Stimulated activated CD8-positive, alpha-beta memory T cell treated with anti-CD3 and anti-CD28 coated beads, Interleukin-12 subunit alpha, Interleukin-12 subunit beta, amount 100 ng/mL, for 4 hours (primary cell): ENCODE results near the gene SLC6A19.
"Not testable (repeated sequence)": the region's sequence is repeated elsewhere in the genome, so short reads cannot be mapped to it uniquely, and the experiment has no call there.

Experiments
- DNase-seq: peaks from one replicate; pipeline ENCODE4 v3.0.0-alpha.2; 2020; ENCODE audit warnings: low read depth

SLC6A19 gene

DNA sequence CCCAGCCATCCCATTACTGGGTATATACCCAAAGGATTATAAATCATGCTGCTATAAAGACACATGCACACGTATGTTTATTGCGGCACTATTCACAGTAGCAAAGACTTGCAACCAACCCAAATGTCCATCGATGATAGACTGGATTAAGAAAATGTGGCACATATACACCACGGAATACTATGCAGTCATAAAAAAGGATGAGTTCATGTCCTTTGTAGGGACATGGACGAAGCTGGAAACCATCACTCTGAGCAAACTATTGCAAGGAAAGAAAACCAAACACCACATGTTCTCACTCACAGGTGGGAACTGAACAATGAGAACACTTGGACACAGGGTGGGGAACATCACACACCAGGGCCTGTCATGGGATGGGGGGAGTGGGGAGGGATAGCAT, 66.1 kb downstream of the SLC6A19 start:
- not testable (repeated sequence) for DNase-seq

DNA sequence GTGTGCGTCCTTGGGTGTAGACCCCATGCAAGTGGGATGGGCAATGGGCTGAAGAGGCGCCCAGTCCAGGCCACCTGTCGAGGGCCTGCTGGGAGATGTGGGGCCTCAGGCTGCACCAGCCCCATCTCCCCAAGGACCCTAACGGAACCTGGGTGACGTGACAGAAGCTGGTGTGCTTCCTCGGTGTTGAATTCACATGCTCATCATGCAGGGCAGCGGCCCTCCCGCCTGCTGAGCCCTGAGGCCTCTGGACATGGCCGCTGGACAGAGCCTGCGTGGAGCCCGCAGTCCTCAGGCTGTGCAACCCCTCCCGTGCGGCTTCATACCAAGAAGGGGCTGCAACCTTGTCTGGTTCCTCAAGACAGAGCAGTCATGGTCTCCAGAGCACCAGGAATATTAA, 66.7 kb downstream of the SLC6A19 start:
- DNase-seq: no peak

DNA sequence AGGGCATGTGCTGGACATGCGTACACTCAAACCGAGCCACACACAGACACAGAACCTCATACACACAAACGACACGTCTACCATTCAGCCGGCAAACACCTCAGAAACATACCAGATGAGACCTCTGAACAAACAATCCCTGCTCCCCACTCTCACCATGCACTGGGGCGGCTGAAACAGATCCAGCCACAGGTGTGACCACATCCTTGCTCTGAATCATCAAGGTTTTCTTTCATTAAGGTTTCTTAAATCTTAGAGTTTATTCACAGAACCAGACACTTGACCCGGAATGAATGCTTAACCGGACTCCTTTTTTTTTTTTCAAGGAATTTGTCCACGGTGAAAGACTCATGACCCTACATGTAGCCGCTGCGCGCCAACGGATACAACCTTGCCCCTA, 67.3 kb downstream of the SLC6A19 start:
- no peak for DNase-seq

DNA sequence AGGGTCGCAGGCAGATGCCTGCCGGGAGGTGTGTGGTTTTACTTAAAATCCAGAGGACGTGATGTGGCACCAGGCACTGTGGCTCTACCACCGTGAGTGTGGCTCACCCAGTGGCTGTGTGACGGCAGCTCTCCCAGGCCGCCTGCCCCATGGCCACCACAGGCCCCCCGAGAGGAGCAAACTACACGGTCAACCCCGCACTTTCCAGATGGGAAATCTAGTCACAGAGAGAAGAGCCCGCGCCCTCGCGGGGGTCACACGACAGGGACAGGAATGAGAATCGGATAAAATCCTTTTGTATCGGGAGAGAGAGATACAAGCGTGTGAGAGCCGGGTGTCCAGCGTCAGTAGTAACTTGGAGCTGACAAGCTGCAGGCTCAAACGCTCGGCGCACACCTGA, 69.0 kb downstream of the SLC6A19 start:
- no peak for DNase-seq

DNA sequence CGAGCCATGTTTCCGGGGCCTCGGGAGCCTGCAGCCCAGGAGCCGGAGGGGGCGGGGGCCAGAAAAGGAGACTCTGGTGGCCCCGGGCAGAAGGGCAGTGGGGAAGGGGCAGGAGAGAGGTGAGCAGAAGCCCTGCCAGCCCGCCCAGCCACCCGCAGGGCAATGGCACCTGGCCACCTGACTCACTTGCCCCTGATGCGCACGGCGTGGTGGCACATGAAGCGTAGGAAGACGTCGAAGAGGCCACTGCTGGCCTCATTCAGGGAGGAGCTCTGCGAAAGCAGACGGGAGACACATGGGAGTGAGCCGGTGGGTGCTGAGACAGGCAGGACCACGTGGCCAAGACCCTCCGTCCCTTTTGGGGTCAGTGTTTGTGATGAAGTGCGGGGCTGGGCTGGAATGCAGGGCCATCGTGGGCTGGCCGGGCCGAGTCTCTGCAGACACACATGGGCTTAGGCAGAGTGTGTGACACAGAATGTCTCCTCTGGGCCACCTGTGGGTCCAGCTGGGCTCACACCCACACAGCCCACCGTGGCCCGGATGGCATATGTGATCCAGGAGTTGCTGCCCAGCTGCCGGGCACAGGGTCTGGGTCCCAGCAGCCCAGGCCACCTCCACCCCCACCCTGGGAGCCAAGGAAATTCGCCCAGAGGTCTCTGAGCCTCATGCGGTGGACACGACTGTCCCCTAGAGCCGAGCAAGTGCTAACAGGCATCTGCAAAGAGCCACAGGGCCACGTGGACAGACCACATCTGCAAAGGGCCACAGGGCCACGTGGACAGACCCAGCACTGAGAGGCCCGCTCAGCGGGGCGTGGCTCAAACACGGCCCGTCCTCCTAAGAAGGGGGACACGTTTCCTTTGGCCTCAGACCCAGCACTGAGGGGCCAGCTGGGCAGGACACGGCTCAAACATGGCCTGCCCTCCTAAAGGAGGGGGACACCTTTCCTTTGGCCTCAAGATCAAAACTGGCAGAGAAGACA, 69.8 kb downstream of the SLC6A19 start:
- DNase-seq: no peak

DNA sequence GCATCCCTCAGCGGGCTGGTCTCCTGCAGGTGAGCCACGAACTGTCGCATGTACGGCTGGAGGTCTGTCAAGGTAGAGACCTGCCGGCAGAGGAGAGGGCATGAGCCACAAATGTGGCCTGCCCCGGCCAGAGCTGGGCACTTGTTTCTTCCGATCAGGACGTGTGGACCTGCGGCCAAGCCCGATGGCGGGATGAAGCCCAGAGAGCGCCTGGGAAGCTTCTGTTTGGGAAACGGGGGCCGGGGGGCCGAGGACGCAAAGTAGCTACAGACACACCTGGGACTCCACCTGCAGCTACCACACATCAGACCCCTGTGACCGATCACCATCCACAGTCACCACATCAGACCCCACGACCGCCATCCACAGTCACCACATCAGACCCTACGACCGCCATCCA, 70.8 kb downstream of the SLC6A19 start:
- DNase-seq: no peak

DNA sequence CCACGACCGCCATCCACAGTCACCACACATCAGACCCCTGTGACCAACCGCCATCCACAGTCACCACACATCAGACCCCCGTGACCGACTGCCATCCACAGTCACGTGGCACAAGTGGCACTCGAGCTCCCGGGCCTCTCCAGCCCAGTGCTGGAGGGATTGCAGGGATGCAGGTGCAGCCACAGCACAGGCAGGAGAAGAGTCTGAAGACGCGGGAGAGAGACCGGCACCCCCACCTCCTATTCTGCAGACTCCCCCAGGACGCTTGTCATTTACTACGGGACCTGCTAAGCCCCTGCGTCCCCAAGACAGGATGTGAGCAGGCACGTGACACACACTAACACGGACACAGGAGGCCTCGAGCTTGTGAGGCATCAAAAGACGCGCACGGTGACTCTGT, 72.3 kb downstream of the SLC6A19 start:
- no peak for DNase-seq

DNA sequence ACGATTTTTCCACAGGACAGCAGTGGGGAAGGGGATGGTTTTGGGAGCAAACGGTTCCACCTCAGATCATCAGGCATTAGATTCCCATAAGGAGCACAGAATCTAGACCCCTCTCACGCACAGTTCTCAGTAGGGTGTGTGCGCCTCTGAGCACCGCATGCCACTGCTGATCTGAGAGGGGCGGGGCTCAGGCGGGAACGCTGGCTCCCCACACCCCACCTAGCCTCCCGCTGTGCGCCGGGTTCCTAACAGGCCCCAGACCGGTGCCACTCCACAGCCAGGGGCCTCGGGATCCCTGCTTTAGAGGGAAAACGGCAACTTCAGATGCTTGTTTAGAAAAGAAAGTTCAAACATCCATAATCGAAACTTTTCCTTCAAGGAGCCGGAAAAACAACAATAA, 73.1 kb downstream of the SLC6A19 start:
- no peak for DNase-seq
